D721Med (cell line): Measurements from ENCODE around the gene PDSS2.

Source experiments
- DNase-seq: peaks from one replicate; pipeline ENCODE4 v3.0.0; 2011; ENCODE audit warnings: low spot score; ENCODE audit not compliant: insufficient read length
- FAIRE-seq: peaks from 2 replicates; lab custom pipeline; 2011; peaks lifted over from hg19 to GRCh38; lab: Jason Lieb, UNC
- TF ChIP-seq, protein P1 (sequence below): IDR thresholded peaks from 2 replicates; pipeline ENCODE4 v1.5.1; 2012; ENCODE audit warnings: mild to moderate bottlenecking, control low read depth; ENCODE audit not compliant: insufficient read depth; ENCODE audit errors: missing control alignments

The PDSS2 gene

DNA sequence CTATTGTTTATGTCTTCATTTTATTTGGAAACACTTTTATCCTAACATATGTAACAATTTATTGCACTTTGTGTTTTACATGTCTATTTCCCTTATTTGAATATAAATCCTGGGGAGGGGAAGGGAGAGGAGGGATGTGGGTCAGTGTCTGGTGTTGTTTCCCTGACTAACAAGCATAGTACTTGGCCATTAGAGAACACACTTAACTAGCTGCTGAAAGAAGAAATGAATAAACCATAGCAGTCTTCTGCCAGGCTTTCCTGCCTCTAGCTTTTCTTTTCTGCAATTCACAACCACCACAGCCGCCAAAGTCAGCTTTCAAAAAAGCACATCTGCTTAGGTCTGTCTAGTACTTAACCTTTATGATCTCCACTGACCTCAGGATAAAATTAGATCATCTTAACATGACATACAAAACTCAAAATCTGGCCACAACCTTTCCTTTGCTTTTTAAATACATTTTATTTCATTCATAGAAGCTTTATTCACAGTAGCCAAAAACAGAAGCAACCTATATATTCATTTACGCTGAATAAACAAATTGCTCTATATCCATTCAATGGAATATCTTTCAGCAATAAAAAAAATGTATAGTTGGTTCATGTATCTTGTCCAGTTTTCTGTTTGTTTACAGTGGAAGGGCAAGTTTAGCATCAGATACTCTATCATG, 16.3 kb downstream of the PDSS2 start:
- TF ChIP-seq, protein P1, sequence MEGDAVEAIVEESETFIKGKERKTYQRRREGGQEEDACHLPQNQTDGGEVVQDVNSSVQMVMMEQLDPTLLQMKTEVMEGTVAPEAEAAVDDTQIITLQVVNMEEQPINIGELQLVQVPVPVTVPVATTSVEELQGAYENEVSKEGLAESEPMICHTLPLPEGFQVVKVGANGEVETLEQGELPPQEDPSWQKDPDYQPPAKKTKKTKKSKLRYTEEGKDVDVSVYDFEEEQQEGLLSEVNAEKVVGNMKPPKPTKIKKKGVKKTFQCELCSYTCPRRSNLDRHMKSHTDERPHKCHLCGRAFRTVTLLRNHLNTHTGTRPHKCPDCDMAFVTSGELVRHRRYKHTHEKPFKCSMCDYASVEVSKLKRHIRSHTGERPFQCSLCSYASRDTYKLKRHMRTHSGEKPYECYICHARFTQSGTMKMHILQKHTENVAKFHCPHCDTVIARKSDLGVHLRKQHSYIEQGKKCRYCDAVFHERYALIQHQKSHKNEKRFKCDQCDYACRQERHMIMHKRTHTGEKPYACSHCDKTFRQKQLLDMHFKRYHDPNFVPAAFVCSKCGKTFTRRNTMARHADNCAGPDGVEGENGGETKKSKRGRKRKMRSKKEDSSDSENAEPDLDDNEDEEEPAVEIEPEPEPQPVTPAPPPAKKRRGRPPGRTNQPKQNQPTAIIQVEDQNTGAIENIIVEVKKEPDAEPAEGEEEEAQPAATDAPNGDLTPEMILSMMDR, result no peak
- DNase-seq, result no peak
- no peak for FAIRE-seq

DNA sequence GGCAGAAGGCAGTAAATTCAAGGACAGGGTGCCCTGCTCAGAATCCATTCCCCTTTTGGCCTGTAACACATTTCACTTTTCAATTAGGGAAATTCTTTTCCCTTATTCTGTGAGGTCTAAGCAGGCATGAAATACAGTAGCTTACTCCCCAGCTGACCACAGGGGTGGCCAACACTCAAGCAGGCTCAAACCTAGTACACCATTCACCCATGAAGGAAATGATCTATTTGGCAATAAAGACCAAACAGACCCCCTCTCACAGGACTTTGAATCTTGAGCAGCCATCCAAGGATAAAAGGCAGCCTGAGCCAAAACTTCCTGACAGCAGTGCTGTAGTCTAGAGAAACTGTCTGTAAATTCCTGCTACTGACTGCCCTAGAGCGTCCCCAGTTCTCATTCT, 17.7 kb downstream of the PDSS2 start:
- FAIRE-seq, result no peak
- DNase-seq, result no peak
- TF ChIP-seq, protein P1, result no peak

DNA sequence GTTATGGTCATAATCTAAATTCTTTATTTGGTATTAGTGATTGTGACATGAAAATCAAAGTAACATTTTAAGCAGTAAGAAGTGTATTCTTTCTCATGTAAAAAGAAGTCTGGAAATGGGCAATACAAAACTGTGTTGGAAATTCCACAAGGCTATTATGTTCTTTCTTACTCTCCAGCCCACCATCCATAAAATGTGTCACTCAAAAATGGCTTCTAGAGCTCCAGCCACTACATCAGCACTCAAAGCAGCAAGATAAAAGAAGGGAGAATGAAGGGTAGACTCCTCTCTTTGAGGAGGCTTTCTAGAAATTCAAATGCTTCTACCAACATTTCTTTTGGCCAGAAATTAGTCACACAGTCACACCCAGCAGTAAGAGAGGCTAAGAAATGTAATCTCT, 18.4 kb downstream of the PDSS2 start:
- no peak for FAIRE-seq
- TF ChIP-seq, protein P1, result no peak
- DNase-seq, result no peak

DNA sequence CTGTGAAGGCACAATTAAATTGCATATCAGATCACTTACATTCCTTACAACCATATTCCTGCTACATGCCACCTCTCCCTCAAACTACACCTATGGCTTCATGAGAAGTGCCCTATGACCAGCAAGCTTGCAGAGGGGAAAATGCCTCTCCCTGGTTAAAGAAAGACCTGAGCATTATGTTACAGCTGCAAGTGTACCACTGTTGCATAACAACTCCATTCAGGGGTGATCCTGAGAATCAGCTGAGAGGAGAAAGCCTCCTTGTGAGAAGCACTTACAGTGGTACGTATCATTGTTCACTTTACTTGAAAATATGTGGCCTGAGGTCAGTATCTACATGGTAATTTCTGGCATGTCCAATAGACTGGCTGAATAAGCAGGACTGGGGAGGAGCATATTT, 20.0 kb downstream of the PDSS2 start:
- TF ChIP-seq, protein P1, result no peak
- FAIRE-seq (no peak), DNase-seq (no peak)

DNA sequence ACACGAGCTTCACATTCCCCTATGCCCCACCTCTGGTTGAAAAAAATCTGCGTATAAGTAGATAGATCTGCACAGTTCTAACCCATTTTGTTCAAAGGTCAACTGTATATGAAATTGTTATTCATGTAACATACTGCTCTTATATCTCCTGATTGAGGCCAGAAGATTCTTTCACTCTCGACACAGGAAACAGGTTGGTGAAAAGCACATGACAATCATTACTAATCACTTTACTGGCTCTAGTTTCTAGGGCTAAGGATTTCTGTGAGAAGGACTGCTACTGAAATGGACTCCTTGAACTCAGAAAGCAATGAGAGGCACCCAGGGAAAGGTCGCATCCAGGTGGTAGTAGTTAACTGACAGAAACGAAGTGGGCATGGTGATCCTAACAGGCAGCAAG, 21.7 kb downstream of the PDSS2 start:
- TF ChIP-seq, protein P1, result no peak
- no peak for FAIRE-seq
- DNase-seq, result no peak

DNA sequence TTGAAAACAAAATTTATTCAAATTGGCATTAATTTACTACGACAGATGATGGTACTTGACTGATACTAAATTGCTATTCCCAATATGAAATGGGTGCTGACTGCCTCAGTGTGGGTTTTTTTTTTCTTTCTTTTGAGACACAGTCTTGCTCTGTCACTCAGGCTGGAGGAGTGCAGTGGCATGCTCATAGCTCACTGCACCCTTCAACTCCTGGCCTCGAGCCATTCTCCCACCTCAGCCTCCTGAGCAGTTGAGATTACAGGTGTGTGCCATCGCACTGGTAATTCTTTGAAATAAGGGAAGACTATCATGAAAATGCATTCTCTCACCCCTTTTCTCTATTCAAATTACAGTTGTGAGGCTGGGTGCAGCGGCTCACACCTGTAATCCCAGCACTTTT, 22.5 kb downstream of the PDSS2 start:
- DNase-seq (no peak), FAIRE-seq (no peak)
- TF ChIP-seq, protein P1, result no peak

DNA sequence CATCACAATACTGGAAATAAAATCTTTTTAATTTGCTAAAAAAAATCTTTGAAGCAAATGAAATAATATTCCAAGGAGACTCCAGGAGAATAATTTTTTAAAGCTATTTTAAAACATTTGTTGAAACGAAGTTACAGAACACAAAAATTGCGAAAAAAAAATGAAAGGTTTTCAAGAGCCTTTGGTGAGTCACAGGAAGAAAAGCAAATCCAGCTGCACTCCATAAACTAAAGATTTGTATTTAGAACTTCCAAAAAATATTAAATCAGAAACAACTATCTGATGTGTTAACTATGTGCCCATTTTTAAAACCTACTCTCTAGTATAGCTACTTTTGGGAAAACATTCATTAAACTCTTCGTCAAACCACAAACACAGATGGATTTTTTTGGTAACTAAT, 23.6 kb downstream of the PDSS2 start:
- FAIRE-seq, result no peak
- no peak for DNase-seq

More for the DNA sequence above, 23.6 kb downstream of the PDSS2 start:
- TF ChIP-seq, protein P1, result no peak
